Liver (tissue), 9 donors: ENCODE results near the gene MMP14. TPM values are rescaled to one million over a fixed set of nuclear protein-coding genes. Genes with fewer than 3 reads are reported as not detected.

Experiments
- DNase-seq: peaks from one replicate; pipeline ENCODE4 v3.0.0-alpha.2; 2017; ENCODE audit warnings: low spot score
- H3K27ac ChIP-seq, 2 donors: one replicate each; pipeline ENCODE4 v1.7.0; 2013; ENCODE audit warnings: inconsistent platforms in 2 of 2, low read length in 2 of 2, control low read depth in 1 of 2, low read depth in 1 of 2, mild to moderate bottlenecking in 1 of 2
- H3K27me3 ChIP-seq, 4 donors: one replicate each; pipeline versions ENCODE4 v1.6.1 to v1.7.0; 2013; ENCODE audit warnings: low read length in 3 of 4, inconsistent platforms in 1 of 4, mild to moderate bottlenecking in 1 of 4, moderate library complexity in 1 of 4; ENCODE audit not compliant: control insufficient read depth in 4 of 4, insufficient read depth in 4 of 4
- H3K36me3 ChIP-seq, 4 donors: one replicate each; pipeline versions ENCODE4 v1.6.1 to v1.7.0; 2013; ENCODE audit warnings: low read length in 3 of 4, mild to moderate bottlenecking in 3 of 4, low read depth in 1 of 4, moderate library complexity in 1 of 4; ENCODE audit not compliant: control insufficient read depth in 4 of 4, insufficient read depth in 3 of 4
- H3K4me1 ChIP-seq, 4 donors: one replicate each; pipeline versions ENCODE4 v1.6.1 to v1.7.0; 2013; ENCODE audit warnings: low read length in 3 of 4, mild to moderate bottlenecking in 3 of 4, moderate library complexity in 1 of 4; ENCODE audit not compliant: control insufficient read depth in 4 of 4, insufficient read depth in 4 of 4
- H3K4me3 ChIP-seq, 3 donors: one replicate each; pipeline versions ENCODE4 v1.6.1 to v1.7.0; 2013; ENCODE audit warnings: low read length in 3 of 3, control low read depth in 1 of 3, low read depth in 1 of 3, mild to moderate bottlenecking in 1 of 3
- H3K9ac ChIP-seq, 2 donors: one replicate each; pipeline ENCODE4 v1.7.0; 2013; ENCODE audit warnings: low read length in 2 of 2, mild to moderate bottlenecking in 2 of 2, moderate library complexity in 2 of 2, control low read depth in 1 of 2, low read depth in 1 of 2
- H3K9me3 ChIP-seq, 4 donors: one replicate each; pipeline versions ENCODE4 v1.6.1 to v1.7.0; 2013; ENCODE audit warnings: low read length in 3 of 4; ENCODE audit not compliant: control insufficient read depth in 4 of 4
- EGR1 ChIP-seq, 2 donors: IDR thresholded peaks; 2 replicates each; pipeline ENCODE4 v1.6.1; 2016 to 2018; ENCODE audit warnings: antibody characterized with exemption in 2 of 2, low read depth in 2 of 2
- FOXA1 ChIP-seq: IDR thresholded peaks from 2 replicates; pipeline ENCODE4 v1.6.1; 2016; ENCODE audit warnings: antibody characterized with exemption
- FOXA2 ChIP-seq: IDR thresholded peaks from 2 replicates; pipeline ENCODE4 v1.6.1; 2016; ENCODE audit warnings: antibody characterized with exemption
- GABPA ChIP-seq, 2 donors: IDR thresholded peaks in 1 of 2; conservative IDR thresholded peaks in 1 of 2; 2 replicates each; pipeline ENCODE4 v1.6.1; 2016; ENCODE audit warnings: antibody characterized with exemption in 2 of 2, mild to moderate bottlenecking in 1 of 2, moderate library complexity in 1 of 2
- HNF4A ChIP-seq, 2 donors: conservative IDR thresholded peaks; 2 replicates each; pipeline ENCODE4 v1.6.1; 2016; ENCODE audit warnings: antibody characterized with exemption in 2 of 2, mild to moderate bottlenecking in 2 of 2
- HNF4G ChIP-seq: IDR thresholded peaks from 2 replicates; pipeline ENCODE4 v1.6.1; 2016; ENCODE audit warnings: antibody characterized with exemption
- JUND ChIP-seq, 2 donors: IDR thresholded peaks; 2 replicates each; pipeline ENCODE4 v1.6.1; 2016; ENCODE audit warnings: antibody characterized with exemption in 2 of 2
- NR2F2 ChIP-seq: IDR thresholded peaks from 2 replicates; pipeline ENCODE4 v1.6.1; 2016; ENCODE audit warnings: antibody characterized with exemption
- RAD21 ChIP-seq, 2 donors: IDR thresholded peaks; 2 replicates each; pipeline ENCODE4 v1.6.1; 2016; ENCODE audit warnings: antibody characterized with exemption in 2 of 2, mild to moderate bottlenecking in 2 of 2
- RXRA ChIP-seq, 2 donors: IDR thresholded peaks; 2 replicates each; pipeline ENCODE4 v1.6.1; 2017 to 2018; ENCODE audit warnings: antibody characterized with exemption in 2 of 2, mild to moderate bottlenecking in 1 of 2
- SP1 ChIP-seq: IDR thresholded peaks from 2 replicates; pipeline ENCODE4 v1.6.1; 2018; ENCODE audit warnings: antibody characterized with exemption, mild to moderate bottlenecking
- TAF1 ChIP-seq: conservative IDR thresholded peaks from 2 replicates; pipeline ENCODE4 v1.6.1; 2016; ENCODE audit warnings: antibody characterized with exemption, mild to moderate bottlenecking
- YY1 ChIP-seq: IDR thresholded peaks from 2 replicates; pipeline ENCODE4 v1.6.1; 2016; ENCODE audit warnings: antibody characterized with exemption, mild to moderate bottlenecking
- WGBS: extraction: QIAGEN DNeasy Blood & Tissue Kit; methylation state at CpG from one replicate; pipeline ENCODE4 v1.1.7; 2013; 5-methylcytosine and 5-hydroxymethylcytosine counted together
- polyA plus RNA-seq, 2 donors: library from polyadenylated mRNA; stranded (reverse) in 1 of 2; unstranded in 1 of 2; fragments of 200-250 nt in 1 of 2; fragments of >200 nt in 1 of 2; fragmentation: Nextera tagmentation in 1 of 2; extraction: Ambion mirVana in 1 of 2; gene quantifications; one replicate each; pipeline versions ENCODE4 v1.2.1 to v1.2.3, GENCODE V29; 2013 to 2015
- total RNA-seq, 2 donors: library from RNA; depleted of rRNA; stranded (reverse); fragments of >200 nt; gene quantifications; one replicate each; pipeline ENCODE4 v1.2.3, GENCODE V29; 2014
- TF ChIP-seq, protein P1 (sequence below): IDR thresholded peaks from 2 replicates; pipeline ENCODE4 v1.6.1; 2016; ENCODE audit warnings: antibody characterized with exemption
- TF ChIP-seq, protein P2 (sequence below): fragments of 150-350 bp; IDR thresholded peaks from 2 replicates; pipeline ENCODE4 v1.5.1; 2017; ENCODE audit warnings: improper control_type of control experiment, low read depth, low read length; ENCODE audit not compliant: missing input control
- TF ChIP-seq, protein P3 (sequence below): IDR thresholded peaks from 2 replicates; pipeline ENCODE4 v1.6.1; 2016; ENCODE audit warnings: antibody characterized with exemption
- TF ChIP-seq, protein P4 (sequence below): IDR thresholded peaks from 2 replicates; pipeline ENCODE4 v1.6.1; 2016; ENCODE audit warnings: antibody characterized with exemption, mild to moderate bottlenecking
- donor health status: healthy.
- donor health status: healthy.
- donor health status: healthy.
- donor health status: healthy.
- donor health status: healthy.

Gene MMP14
- total and polyA plus RNA-seq, 4 donors, result 0.86 to 10.6 (median 8.0) TPM

DNA sequence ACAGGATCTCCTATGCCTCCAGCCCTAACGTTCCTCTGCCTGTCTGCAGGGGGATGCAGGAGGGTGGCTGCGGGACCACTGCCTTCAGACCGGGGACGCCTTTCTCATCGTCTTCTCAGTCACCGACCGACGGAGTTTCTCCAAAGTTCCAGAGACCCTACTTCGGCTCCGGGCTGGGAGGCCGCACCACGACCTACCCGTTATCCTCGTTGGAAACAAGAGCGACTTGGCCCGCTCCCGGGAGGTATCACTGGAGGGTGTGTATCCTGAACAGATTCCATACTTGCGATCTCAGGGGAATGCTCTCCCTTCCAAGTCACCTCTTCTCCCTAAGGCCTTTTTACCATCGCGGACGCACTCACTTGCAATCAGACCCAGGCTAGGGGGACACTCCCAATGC, 49.6 kb downstream of the MMP14 start (continued):
- TF ChIP-seq, protein P1, sequence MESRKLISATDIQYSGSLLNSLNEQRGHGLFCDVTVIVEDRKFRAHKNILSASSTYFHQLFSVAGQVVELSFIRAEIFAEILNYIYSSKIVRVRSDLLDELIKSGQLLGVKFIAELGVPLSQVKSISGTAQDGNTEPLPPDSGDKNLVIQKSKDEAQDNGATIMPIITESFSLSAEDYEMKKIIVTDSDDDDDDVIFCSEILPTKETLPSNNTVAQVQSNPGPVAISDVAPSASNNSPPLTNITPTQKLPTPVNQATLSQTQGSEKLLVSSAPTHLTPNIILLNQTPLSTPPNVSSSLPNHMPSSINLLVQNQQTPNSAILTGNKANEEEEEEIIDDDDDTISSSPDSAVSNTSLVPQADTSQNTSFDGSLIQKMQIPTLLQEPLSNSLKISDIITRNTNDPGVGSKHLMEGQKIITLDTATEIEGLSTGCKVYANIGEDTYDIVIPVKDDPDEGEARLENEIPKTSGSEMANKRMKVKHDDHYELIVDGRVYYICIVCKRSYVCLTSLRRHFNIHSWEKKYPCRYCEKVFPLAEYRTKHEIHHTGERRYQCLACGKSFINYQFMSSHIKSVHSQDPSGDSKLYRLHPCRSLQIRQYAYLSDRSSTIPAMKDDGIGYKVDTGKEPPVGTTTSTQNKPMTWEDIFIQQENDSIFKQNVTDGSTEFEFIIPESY, result no peak
- no peak for TF ChIP-seq RXRA (IDR thresholded peaks at IDR 0.05)

DNA sequence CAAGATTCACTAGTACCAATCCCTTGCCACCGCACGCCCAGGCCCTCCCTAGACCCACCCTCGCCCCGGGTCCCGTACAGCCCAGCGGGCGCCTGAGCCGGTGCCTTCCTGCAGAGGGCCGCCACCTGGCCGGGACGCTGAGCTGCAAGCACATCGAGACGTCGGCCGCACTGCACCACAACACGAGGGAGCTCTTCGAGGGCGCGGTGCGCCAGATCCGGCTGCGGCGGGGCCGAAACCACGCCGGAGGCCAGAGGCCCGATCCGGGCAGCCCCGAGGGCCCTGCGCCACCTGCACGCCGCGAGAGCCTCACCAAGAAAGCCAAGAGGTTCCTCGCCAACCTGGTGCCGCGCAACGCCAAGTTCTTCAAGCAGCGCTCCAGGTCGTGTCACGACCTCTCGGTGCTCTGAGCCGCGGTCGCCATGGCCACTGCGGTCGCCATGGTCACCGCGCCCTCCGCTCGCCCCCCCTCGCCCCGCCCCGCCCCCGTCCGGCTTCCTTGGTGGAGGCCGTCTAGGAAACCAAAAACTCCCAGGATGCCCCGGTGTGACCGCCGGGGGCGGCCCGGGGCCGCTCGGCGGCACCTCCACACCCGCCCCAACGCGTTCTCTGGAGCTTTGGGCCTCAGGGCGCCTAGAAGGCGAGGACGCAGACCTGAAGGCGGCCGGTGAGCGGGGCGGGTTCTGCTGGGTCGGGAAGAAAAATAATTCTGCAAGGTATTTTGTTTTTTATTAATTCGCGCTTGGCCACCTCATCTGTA, 50.3 kb downstream of the MMP14 start:
- Histone ChIP-seq H3K36me3 (no peaks in the 10 kb centered on the region), H3K4me3 (peak overlapping the region in 1 of 3 donors; percentile 38), H3K9ac (no peak overlapping the region), H3K27me3 (no peaks in the 10 kb centered on the region), H3K4me1 (peaks cover 0 to 4% (median 2%) of the 10 kb centered on the region in 4 donors), H3K27ac (no peak overlapping the region), H3K9me3 (no peaks in the 10 kb centered on the region)
- TF ChIP-seq FOXA2 (no peak), GABPA (IDR thresholded peaks at IDR 0.05 in 1 of 2, conservative IDR thresholded peaks at IDR 0.05 in 1 of 2) (no peak), EGR1 (IDR thresholded peaks at IDR 0.05; ENCODE audit: low read depth in 2 of 2) (no peak), YY1 (no peak), HNF4A (conservative IDR thresholded peaks at IDR 0.05) (no peak), RAD21 (IDR thresholded peaks at IDR 0.05) (no peak), SP1 (no peak), TAF1 (no peak), NR2F2 (no peak), JUND (IDR thresholded peaks at IDR 0.05) (no peak), FOXA1 (no peak), HNF4G (no peak)
- TF ChIP-seq, protein P2, sequence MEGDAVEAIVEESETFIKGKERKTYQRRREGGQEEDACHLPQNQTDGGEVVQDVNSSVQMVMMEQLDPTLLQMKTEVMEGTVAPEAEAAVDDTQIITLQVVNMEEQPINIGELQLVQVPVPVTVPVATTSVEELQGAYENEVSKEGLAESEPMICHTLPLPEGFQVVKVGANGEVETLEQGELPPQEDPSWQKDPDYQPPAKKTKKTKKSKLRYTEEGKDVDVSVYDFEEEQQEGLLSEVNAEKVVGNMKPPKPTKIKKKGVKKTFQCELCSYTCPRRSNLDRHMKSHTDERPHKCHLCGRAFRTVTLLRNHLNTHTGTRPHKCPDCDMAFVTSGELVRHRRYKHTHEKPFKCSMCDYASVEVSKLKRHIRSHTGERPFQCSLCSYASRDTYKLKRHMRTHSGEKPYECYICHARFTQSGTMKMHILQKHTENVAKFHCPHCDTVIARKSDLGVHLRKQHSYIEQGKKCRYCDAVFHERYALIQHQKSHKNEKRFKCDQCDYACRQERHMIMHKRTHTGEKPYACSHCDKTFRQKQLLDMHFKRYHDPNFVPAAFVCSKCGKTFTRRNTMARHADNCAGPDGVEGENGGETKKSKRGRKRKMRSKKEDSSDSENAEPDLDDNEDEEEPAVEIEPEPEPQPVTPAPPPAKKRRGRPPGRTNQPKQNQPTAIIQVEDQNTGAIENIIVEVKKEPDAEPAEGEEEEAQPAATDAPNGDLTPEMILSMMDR, result no peak
- TF ChIP-seq, protein P3, sequence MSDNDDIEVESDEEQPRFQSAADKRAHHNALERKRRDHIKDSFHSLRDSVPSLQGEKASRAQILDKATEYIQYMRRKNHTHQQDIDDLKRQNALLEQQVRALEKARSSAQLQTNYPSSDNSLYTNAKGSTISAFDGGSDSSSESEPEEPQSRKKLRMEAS, result no peak
- TF ChIP-seq, protein P4, sequence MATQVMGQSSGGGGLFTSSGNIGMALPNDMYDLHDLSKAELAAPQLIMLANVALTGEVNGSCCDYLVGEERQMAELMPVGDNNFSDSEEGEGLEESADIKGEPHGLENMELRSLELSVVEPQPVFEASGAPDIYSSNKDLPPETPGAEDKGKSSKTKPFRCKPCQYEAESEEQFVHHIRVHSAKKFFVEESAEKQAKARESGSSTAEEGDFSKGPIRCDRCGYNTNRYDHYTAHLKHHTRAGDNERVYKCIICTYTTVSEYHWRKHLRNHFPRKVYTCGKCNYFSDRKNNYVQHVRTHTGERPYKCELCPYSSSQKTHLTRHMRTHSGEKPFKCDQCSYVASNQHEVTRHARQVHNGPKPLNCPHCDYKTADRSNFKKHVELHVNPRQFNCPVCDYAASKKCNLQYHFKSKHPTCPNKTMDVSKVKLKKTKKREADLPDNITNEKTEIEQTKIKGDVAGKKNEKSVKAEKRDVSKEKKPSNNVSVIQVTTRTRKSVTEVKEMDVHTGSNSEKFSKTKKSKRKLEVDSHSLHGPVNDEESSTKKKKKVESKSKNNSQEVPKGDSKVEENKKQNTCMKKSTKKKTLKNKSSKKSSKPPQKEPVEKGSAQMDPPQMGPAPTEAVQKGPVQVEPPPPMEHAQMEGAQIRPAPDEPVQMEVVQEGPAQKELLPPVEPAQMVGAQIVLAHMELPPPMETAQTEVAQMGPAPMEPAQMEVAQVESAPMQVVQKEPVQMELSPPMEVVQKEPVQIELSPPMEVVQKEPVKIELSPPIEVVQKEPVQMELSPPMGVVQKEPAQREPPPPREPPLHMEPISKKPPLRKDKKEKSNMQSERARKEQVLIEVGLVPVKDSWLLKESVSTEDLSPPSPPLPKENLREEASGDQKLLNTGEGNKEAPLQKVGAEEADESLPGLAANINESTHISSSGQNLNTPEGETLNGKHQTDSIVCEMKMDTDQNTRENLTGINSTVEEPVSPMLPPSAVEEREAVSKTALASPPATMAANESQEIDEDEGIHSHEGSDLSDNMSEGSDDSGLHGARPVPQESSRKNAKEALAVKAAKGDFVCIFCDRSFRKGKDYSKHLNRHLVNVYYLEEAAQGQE, result no peak
- TF ChIP-seq, protein P1, result no peak
- WGBS, result 13% methylated on average over 77 of the region's 77 CpGs
- peak; percentile 86 for DNase-seq
